ENCODE data around the gene EYS. TPM values are rescaled to one million over a fixed set of nuclear protein-coding genes. Genes with fewer than 3 reads are reported as not detected.

Gene EYS
- polyA plus RNA-seq, 2 of the 4 experiments (the other 2 are of a cell fraction) = 0.03 to 0.06 TPM

DNA sequence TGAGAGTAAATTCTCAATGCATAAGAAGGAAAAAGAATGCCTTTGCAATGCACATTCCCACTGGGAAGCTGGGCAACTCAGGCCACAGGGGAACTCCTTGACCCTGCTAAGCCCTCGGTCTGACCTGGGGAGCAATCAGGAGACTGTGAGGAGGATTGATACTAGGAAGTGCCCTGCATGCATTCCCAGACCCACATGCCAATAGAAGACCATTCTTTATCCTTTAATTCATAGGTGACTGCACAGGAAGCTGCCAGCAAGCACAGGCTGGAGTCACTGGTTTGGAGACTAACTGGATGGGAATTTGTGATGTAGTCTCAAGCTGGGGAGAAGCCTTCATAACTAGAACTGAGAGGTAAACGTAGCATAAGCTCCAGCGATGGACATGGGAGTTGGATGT is 1012.7 kb downstream of the EYS start:
- no peak for TF ChIP-seq RNF2 (IDR thresholded peaks at IDR 0.05; ENCODE audit: borderline replicate concordance, low read depth)
- TF ChIP-seq NR3C1 (IDR thresholded peaks at IDR 0.05) = no peak
- no peak for TF ChIP-seq KDM5A (IDR thresholded peaks at IDR 0.05)
- no peak for TF ChIP-seq JUNB (IDR thresholded peaks at IDR 0.05)
- TF ChIP-seq, protein P1, sequence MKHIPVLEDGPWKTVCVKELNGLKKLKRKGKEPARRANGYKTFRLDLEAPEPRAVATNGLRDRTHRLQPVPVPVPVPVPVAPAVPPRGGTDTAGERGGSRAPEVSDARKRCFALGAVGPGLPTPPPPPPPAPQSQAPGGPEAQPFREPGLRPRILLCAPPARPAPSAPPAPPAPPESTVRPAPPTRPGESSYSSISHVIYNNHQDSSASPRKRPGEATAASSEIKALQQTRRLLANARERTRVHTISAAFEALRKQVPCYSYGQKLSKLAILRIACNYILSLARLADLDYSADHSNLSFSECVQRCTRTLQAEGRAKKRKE (CRISPR knock-in tag; IDR thresholded peaks at IDR 0.05; ENCODE audit: low read depth) = no peak
- TF ChIP-seq FOSB (CRISPR knock-in tag; IDR thresholded peaks at IDR 0.05) = no peak
- no peak for TF ChIP-seq HDAC2 (IDR thresholded peaks at IDR 0.05)
- POLR2A ChIA-PET = no interaction called here
- Histone ChIP-seq H3K4me3 (no peak overlapping the region), H3K4me1 (no peaks in the 10 kb centered on the region), H3K9me3 (no peaks in the 10 kb centered on the region), H3K4me2 (no peak overlapping the region), H3K27ac (no peak overlapping the region)
- CTCF ChIA-PET = no interaction called here
- WGBS (ENCODE audit: missing lambda C conversion rate) = 19% methylated on average over 3 of the region's 3 CpGs
- no peak for ATAC-seq
- FAIRE-seq = no peak
- DNase-seq (ENCODE audit: low read depth in 1 of 2, low spot score in 1 of 2) = no peak

DNA sequence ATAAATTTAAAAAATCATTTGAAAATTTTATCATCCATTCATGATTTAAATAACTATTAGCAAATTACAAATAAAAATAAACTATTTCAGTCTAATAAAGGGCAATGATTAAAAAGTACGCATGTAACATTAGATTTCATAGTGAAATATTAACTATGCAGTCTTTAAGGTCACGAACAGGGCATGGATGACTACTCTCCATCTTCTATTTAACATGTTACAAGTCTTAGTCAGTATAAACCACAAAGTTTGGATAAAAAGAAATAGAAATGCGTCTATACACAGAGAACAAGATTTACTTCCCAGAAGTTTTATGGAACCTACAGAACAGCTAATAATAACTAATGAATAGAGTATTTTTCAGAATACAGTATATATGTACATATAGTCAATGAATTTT is 1016.0 kb downstream of the EYS start:
- whole genome bisulfite sequencing (ENCODE audit: missing lambda C conversion rate) = 31% methylated on average over 3 of the region's 3 CpGs
- CTCF ChIA-PET = no interaction called here
- no peak overlapping the region for H3K4me2 ChIP-seq

DNA sequence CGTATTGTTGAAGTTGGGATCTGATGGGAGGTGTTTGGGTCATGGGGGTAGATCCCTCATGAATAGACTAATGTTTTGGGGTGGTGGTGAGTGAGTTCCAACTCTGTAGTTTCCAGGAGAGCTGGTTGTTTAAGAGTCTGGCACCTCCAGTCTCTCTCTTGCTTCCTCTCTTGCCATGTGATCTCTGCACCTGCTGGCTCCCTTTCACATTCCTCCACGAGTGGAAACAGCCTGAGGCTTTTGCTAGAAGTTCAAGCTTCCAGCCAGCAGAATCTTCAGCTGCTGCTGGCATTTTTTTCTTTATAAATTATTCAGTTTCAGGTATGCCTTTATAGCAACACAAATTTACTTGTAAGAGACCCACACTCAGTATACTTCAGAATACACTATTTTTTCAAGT is 1021.6 kb downstream of the EYS start:
- Histone ChIP-seq H3K27ac (no peak overlapping the region), H3K4me1 (no peaks in the 10 kb centered on the region), H3K4me2 (no peak overlapping the region), H3K4me3 (no peak overlapping the region), H3K9me3 (no peaks in the 10 kb centered on the region)
- TF ChIP-seq, protein P2, sequence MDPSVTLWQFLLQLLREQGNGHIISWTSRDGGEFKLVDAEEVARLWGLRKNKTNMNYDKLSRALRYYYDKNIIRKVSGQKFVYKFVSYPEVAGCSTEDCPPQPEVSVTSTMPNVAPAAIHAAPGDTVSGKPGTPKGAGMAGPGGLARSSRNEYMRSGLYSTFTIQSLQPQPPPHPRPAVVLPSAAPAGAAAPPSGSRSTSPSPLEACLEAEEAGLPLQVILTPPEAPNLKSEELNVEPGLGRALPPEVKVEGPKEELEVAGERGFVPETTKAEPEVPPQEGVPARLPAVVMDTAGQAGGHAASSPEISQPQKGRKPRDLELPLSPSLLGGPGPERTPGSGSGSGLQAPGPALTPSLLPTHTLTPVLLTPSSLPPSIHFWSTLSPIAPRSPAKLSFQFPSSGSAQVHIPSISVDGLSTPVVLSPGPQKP (IDR thresholded peaks at IDR 0.05; ENCODE audit: low read depth, low read length) = no peak
- TF ChIP-seq KDM1A (IDR thresholded peaks at IDR 0.05; ENCODE audit: low read depth) (no peak), HOXB13 (CRISPR knock-in tag; IDR thresholded peaks at IDR 0.05; ENCODE audit: low read depth) (no peak), TFCP2L1 (CRISPR knock-in tag; IDR thresholded peaks at IDR 0.05) (no peak), MYC (IDR thresholded peaks at IDR 0.05; ENCODE audit: borderline replicate concordance, low read length) (no peak)
- TF ChIP-seq, protein P3, sequence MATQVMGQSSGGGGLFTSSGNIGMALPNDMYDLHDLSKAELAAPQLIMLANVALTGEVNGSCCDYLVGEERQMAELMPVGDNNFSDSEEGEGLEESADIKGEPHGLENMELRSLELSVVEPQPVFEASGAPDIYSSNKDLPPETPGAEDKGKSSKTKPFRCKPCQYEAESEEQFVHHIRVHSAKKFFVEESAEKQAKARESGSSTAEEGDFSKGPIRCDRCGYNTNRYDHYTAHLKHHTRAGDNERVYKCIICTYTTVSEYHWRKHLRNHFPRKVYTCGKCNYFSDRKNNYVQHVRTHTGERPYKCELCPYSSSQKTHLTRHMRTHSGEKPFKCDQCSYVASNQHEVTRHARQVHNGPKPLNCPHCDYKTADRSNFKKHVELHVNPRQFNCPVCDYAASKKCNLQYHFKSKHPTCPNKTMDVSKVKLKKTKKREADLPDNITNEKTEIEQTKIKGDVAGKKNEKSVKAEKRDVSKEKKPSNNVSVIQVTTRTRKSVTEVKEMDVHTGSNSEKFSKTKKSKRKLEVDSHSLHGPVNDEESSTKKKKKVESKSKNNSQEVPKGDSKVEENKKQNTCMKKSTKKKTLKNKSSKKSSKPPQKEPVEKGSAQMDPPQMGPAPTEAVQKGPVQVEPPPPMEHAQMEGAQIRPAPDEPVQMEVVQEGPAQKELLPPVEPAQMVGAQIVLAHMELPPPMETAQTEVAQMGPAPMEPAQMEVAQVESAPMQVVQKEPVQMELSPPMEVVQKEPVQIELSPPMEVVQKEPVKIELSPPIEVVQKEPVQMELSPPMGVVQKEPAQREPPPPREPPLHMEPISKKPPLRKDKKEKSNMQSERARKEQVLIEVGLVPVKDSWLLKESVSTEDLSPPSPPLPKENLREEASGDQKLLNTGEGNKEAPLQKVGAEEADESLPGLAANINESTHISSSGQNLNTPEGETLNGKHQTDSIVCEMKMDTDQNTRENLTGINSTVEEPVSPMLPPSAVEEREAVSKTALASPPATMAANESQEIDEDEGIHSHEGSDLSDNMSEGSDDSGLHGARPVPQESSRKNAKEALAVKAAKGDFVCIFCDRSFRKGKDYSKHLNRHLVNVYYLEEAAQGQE (IDR thresholded peaks at IDR 0.05) = no peak
- TF ChIP-seq, protein P4, sequence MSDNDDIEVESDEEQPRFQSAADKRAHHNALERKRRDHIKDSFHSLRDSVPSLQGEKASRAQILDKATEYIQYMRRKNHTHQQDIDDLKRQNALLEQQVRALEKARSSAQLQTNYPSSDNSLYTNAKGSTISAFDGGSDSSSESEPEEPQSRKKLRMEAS (IDR thresholded peaks at IDR 0.05) = no peak
- no peak for DNase-seq (ENCODE audit: low read depth in 1 of 2, low spot score in 1 of 2)
- ChIA-PET POLR2A (no interaction called here), CTCF (no interaction called here)
- WGBS (ENCODE audit: missing lambda C conversion rate) = 33% methylated on average over 2 of the region's 2 CpGs
- no peak for FAIRE-seq
- ATAC-seq = no peak

More for the DNA sequence above, 1016.0 kb downstream of the EYS start:
- no peak for DNase-seq (ENCODE audit: low read depth in 1 of 2, low spot score in 1 of 2)
- FAIRE-seq = no peak
- POLR2A ChIA-PET = no interaction called here
- Histone ChIP-seq H3K4me1 (no peaks in the 10 kb centered on the region), H3K9me3 (no peaks in the 10 kb centered on the region), H3K4me3 (no peak overlapping the region), H3K27ac (no peak overlapping the region)
- no peak for TF ChIP-seq RAD21 (conservative IDR thresholded peaks at IDR 0.05 in 1 of 2, IDR thresholded peaks at IDR 0.05 in 1 of 2)
- no peak for TF ChIP-seq RNF2 (IDR thresholded peaks at IDR 0.05; ENCODE audit: borderline replicate concordance, low read depth)
- TF ChIP-seq, protein P5, sequence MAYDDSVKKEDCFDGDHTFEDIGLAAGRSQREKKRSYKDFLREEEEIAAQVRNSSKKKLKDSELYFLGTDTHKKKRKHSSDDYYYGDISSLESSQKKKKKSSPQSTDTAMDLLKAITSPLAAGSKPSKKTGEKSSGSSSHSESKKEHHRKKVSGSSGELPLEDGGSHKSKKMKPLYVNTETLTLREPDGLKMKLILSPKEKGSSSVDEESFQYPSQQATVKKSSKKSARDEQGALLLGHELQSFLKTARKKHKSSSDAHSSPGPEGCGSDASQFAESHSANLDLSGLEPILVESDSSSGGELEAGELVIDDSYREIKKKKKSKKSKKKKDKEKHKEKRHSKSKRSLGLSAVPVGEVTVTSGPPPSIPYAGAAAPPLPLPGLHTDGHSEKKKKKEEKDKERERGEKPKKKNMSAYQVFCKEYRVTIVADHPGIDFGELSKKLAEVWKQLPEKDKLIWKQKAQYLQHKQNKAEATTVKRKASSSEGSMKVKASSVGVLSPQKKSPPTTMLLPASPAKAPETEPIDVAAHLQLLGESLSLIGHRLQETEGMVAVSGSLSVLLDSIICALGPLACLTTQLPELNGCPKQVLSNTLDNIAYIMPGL (CRISPR knock-in tag; IDR thresholded peaks at IDR 0.05; ENCODE audit: borderline replicate concordance) = no peak
- TF ChIP-seq ZFP36 (IDR thresholded peaks at IDR 0.05; ENCODE audit: borderline replicate concordance, partially characterized antibody) = no peak
- no peak for TF ChIP-seq RFX5 (IDR thresholded peaks at IDR 0.05)
- no peak for TF ChIP-seq SREBF2 (IDR thresholded peaks at IDR 0.05)
- TF ChIP-seq, protein P2 (IDR thresholded peaks at IDR 0.05; ENCODE audit: low read depth, low read length) = no peak
- TF ChIP-seq EP300 (IDR thresholded peaks at IDR 0.05) = no peak
- no peak for TF ChIP-seq ZC3H11A (IDR thresholded peaks at IDR 0.05)
- no peak for TF ChIP-seq GATA3 (IDR thresholded peaks at IDR 0.05; ENCODE audit: borderline replicate concordance)
- TF ChIP-seq RARB (CRISPR knock-in tag; IDR thresholded peaks at IDR 0.05) = no peak
- TF ChIP-seq, protein P4 (IDR thresholded peaks at IDR 0.05) = no peak
- no peak for TF ChIP-seq CBX2 (IDR thresholded peaks at IDR 0.05; ENCODE audit: borderline replicate concordance, low read depth)
- no peak for TF ChIP-seq NFE2L2 (conservative IDR thresholded peaks at IDR 0.05; ENCODE audit: low read length)
- no peak for TF ChIP-seq ZNF302 (CRISPR knock-in tag; IDR thresholded peaks at IDR 0.05)
- TF ChIP-seq EHMT2 (IDR thresholded peaks at IDR 0.05; ENCODE audit: low read depth) = no peak
- TF ChIP-seq JUNB (IDR thresholded peaks at IDR 0.05) = no peak
- TF ChIP-seq MAZ (IDR thresholded peaks at IDR 0.05; ENCODE audit: borderline replicate concordance, low read depth, low read length) = no peak
- no peak for TF ChIP-seq HDAC2 (IDR thresholded peaks at IDR 0.05)
- no peak for TF ChIP-seq SMC3 (IDR thresholded peaks at IDR 0.05)
- no peak for ATAC-seq

All from A549 (cell line).